Measurements from ENCODE around the gene TCF7L1. TPM values are rescaled to one million over a fixed set of nuclear protein-coding genes. Genes with fewer than 3 reads are reported as not detected.
A peak's percentile ranks its signal among the peaks of the same experiment; 100 is the strongest.
"Not testable (repeated sequence)": the region's sequence is repeated elsewhere in the genome, so short reads cannot be mapped to it uniquely, and the experiment has no call there.

TCF7L1 gene
- total RNA-seq, 1 experiment from 2014 or later = 0.17 TPM

GRCh38 chr2:85282914-85283313 lies 149.7 kb downstream of the TCF7L1 start:
- DNase-seq (ENCODE audit: low spot score) = no peak

- no peak for DNase-seq (ENCODE audit: low spot score)
These were observed 150.4 kb downstream of the TCF7L1 start for GRCh38 chr2:85283641-85284040.

GRCh38 chr2:85286918-85287317 lies 153.7 kb downstream of the TCF7L1 start:
- DNase-seq (ENCODE audit: low spot score) = no peak

- DNase-seq (ENCODE audit: low spot score) = no peak
These were observed 154.5 kb downstream of the TCF7L1 start for GRCh38 chr2:85287721-85288120.

- no peak for DNase-seq (ENCODE audit: low spot score)
These were observed 155.1 kb downstream of the TCF7L1 start for GRCh38 chr2:85288244-85288725.

GRCh38 chr2:85291425-85292023 lies 158.3 kb downstream of the TCF7L1 start:
- DNase-seq (ENCODE audit: low spot score) = no peak

- no peak for DNase-seq (ENCODE audit: low spot score)
These were observed 168.9 kb downstream of the TCF7L1 start for GRCh38 chr2:85302121-85302520.

GRCh38 chr2:85303780-85304531 lies 170.8 kb downstream of the TCF7L1 start:
- DNase-seq (ENCODE audit: low spot score) = no peak

GRCh38 chr2:85307527-85307897 lies 174.3 kb downstream of the TCF7L1 start:
- no peak for DNase-seq (ENCODE audit: low spot score)

- DNase-seq (ENCODE audit: low spot score) = no peak
These were observed 175.0 kb downstream of the TCF7L1 start for GRCh38 chr2:85308201-85308600.

- peak; percentile 59 for DNase-seq (ENCODE audit: low spot score)
These were observed 175.8 kb downstream of the TCF7L1 start for GRCh38 chr2:85308896-85309555.

GRCh38 chr2:85309699-85310321 lies 176.6 kb downstream of the TCF7L1 start:
- DNase-seq (ENCODE audit: low spot score) = no peak

GRCh38 chr2:85310330-85310729 lies 177.1 kb downstream of the TCF7L1 start:
- no peak for DNase-seq (ENCODE audit: low spot score)

- DNase-seq (ENCODE audit: low spot score) = no peak
These were observed 179.2 kb downstream of the TCF7L1 start for GRCh38 chr2:85312404-85312803.

- DNase-seq (ENCODE audit: low spot score) = no peak
These were observed 181.7 kb downstream of the TCF7L1 start for GRCh38 chr2:85314884-85315242.

GRCh38 chr2:85315921-85316320 lies 182.7 kb downstream of the TCF7L1 start:
- DNase-seq (ENCODE audit: low spot score) = not testable (repeated sequence)

GRCh38 chr2:85318222-85319074 lies 185.3 kb downstream of the TCF7L1 start:
- DNase-seq (ENCODE audit: low spot score) = no peak

- no peak for DNase-seq (ENCODE audit: low spot score)
These were observed 186.6 kb downstream of the TCF7L1 start for GRCh38 chr2:85319796-85320195.

- DNase-seq (ENCODE audit: low spot score) = no peak
These were observed 190.3 kb downstream of the TCF7L1 start for GRCh38 chr2:85323351-85323987.

GRCh38 chr2:85323988-85324367 lies 190.8 kb downstream of the TCF7L1 start:
- not testable (repeated sequence) for DNase-seq (ENCODE audit: low spot score)

Data from H4 (cell line).